GM23338 (cell line): Measurements from ENCODE around the gene OR2A12. TPM values are rescaled to one million over a fixed set of nuclear protein-coding genes. Genes with fewer than 3 reads are reported as not detected.

Experiments used
- ATAC-seq: fragments of 200-7000 bp; cut with Tn5 transposase; 3 replicates; pipeline ENCODE4 v1.9.1; 2020
- DNase-seq: peaks from one replicate; pipeline ENCODE4 v3.0.0-alpha.2; 2015; ENCODE audit warnings: low spot score
- H2AFZ ChIP-seq: fragments of 200-600 bp; sonication (generic); 2 replicates; pipeline ENCODE4 v1.8.0; 2016; ENCODE audit warnings: antibody characterized with exemption, mild to moderate bottlenecking, moderate library complexity
- H3F3A ChIP-seq: fragments of 200-600 bp; sonication (generic); replicated peaks from 2 replicates; pipeline ENCODE4 v1.8.0; 2017; ENCODE audit warnings: antibody characterized with exemption, mixed run types, low read depth
- H3K27ac ChIP-seq: fragments of 200-600 bp; sonication (generic); 2 replicates; pipeline ENCODE4 v1.6.1; 2016; ENCODE audit warnings: low read depth
- H3K27me3 ChIP-seq: fragments of 200-600 bp; sonication (generic); 2 replicates; pipeline ENCODE4 v1.8.0; 2016; ENCODE audit warnings: mild to moderate bottlenecking, mixed run types, moderate library complexity; ENCODE audit not compliant: insufficient read depth
- H3K36me3 ChIP-seq: fragments of 200-600 bp; sonication (generic); 2 replicates; pipeline ENCODE4 v1.8.0; 2016; ENCODE audit warnings: mild to moderate bottlenecking; ENCODE audit not compliant: insufficient read depth
- H3K4me1 ChIP-seq: fragments of 200-600 bp; sonication (generic); 2 replicates; pipeline ENCODE4 v1.8.0; 2016; ENCODE audit warnings: mild to moderate bottlenecking, moderate library complexity; ENCODE audit not compliant: insufficient read depth
- H3K4me2 ChIP-seq: fragments of 200-600 bp; sonication (generic); 2 replicates; pipeline ENCODE4 v1.7.1; 2017; ENCODE audit warnings: mixed run types
- H3K4me3 ChIP-seq: fragments of 200-600 bp; sonication (generic); 2 replicates; pipeline ENCODE4 v1.6.1; 2016; ENCODE audit warnings: mixed run types
- H3K79me2 ChIP-seq: fragments of 200-600 bp; sonication (generic); replicated peaks from 2 replicates; pipeline ENCODE4 v1.8.0; 2017; ENCODE audit warnings: mild to moderate bottlenecking; ENCODE audit not compliant: insufficient read depth
- H3K9me2 ChIP-seq: fragments of 200-600 bp; sonication (generic); 2 replicates; pipeline ENCODE4 v1.8.0; 2017; ENCODE audit not compliant: insufficient read depth
- H4K20me1 ChIP-seq: fragments of 200-600 bp; sonication (generic); replicated peaks from 2 replicates; pipeline ENCODE4 v1.8.0; 2017; ENCODE audit warnings: mild to moderate bottlenecking; ENCODE audit not compliant: insufficient read depth
- H3K27ac Mint-ChIP-seq: 2 replicates; pipeline ENCODE4 v1.8.0; 2020; ENCODE audit warnings: inconsistent platforms, mild to moderate bottlenecking, moderate library complexity, mixed read lengths
- H3K27me3 Mint-ChIP-seq: 3 replicates; pipeline ENCODE4 v1.8.0; 2022; ENCODE audit warnings: low read depth, mild to moderate bottlenecking, moderate library complexity, mixed read lengths, inconsistent platforms; ENCODE audit not compliant: insufficient read depth, poor library complexity
- H3K36me3 Mint-ChIP-seq: 3 replicates; pipeline ENCODE4 v1.8.0; 2021; ENCODE audit warnings: low read depth, mild to moderate bottlenecking, inconsistent platforms, moderate library complexity, mixed read lengths
- H3K4me1 Mint-ChIP-seq: 3 replicates; pipeline ENCODE4 v1.8.0; 2020; ENCODE audit warnings: mild to moderate bottlenecking, inconsistent platforms, mixed read lengths
- H3K4me3 Mint-ChIP-seq: 3 replicates; pipeline ENCODE4 v1.8.0; 2021; ENCODE audit warnings: moderate library complexity, mild to moderate bottlenecking, inconsistent platforms, mixed read lengths
- H3K9me3 Mint-ChIP-seq: 3 replicates; pipeline ENCODE4 v1.8.0; 2020; ENCODE audit warnings: moderate library complexity, mild to moderate bottlenecking, inconsistent platforms, mixed read lengths
- CREB1 ChIP-seq: fragments of 250-450 bp; sonication (Bioruptor Pico); IDR thresholded peaks from 2 replicates; pipeline ENCODE4 v1.5.0; 2020; ENCODE audit warnings: low read depth, mild to moderate bottlenecking, moderate library complexity
- CTCF ChIP-seq, 2 experiments: fragments of 200-600 bp in 1 of 2; sonication (generic) in 1 of 2; conservative IDR thresholded peaks; 2 replicates each; pipeline versions ENCODE4 v1.5.1 to v1.6.1; 2016 to 2017; ENCODE audit warnings: antibody characterized with exemption in 2 of 2, low read depth in 2 of 2, mild to moderate bottlenecking in 2 of 2, moderate library complexity in 1 of 2
- ETS1 ChIP-seq: IDR thresholded peaks from 2 replicates; pipeline ENCODE4 v1.6.1; 2016; ENCODE audit warnings: antibody characterized with exemption
- EZH2 ChIP-seq: fragments of 200-600 bp; sonication (generic); IDR thresholded peaks from one replicate; pipeline ENCODE4 v1.8.0; 2017; ENCODE audit warnings: antibody characterized with exemption, mild to moderate bottlenecking, low read depth; ENCODE audit not compliant: unreplicated experiment
- EZH2phosphoT487 ChIP-seq: fragments of 200-600 bp; sonication (generic); IDR thresholded peaks from one replicate; pipeline ENCODE4 v1.8.1; 2018; ENCODE audit warnings: antibody characterized with exemption; ENCODE audit not compliant: unreplicated experiment
- JUNB ChIP-seq: IDR thresholded peaks from one replicate; pipeline ENCODE4 v1.6.1; 2016; ENCODE audit warnings: antibody characterized with exemption; ENCODE audit not compliant: unreplicated experiment
- NANOG ChIP-seq: IDR thresholded peaks from 2 replicates; pipeline ENCODE4 v1.6.1; 2016; ENCODE audit warnings: antibody characterized with exemption, borderline replicate concordance
- POLR2AphosphoS5 ChIP-seq: IDR thresholded peaks from 2 replicates; pipeline ENCODE4 v1.6.1; 2016; ENCODE audit warnings: antibody characterized with exemption, low read depth
- REST ChIP-seq: IDR thresholded peaks from one replicate; pipeline ENCODE4 v1.6.1; 2018; ENCODE audit warnings: antibody characterized with exemption; ENCODE audit not compliant: unreplicated experiment
- STAT1 ChIP-seq: IDR thresholded peaks from one replicate; pipeline ENCODE4 v1.6.1; 2016; ENCODE audit warnings: antibody characterized with exemption; ENCODE audit not compliant: unreplicated experiment
- ZNF114 ChIP-seq: fragments of 250-450 bp; sonication (Bioruptor Pico); IDR thresholded peaks from 2 replicates; pipeline ENCODE4 v1.5.0; 2020; ENCODE audit warnings: mild to moderate bottlenecking, moderate library complexity
- ZNF331 ChIP-seq: fragments of 250-450 bp; sonication (Bioruptor Pico); IDR thresholded peaks from 2 replicates; pipeline ENCODE4 v1.5.0; 2020; ENCODE audit warnings: low read depth, mild to moderate bottlenecking, moderate library complexity
- ZNF462 ChIP-seq: fragments of 250-450 bp; sonication (Bioruptor Pico); IDR thresholded peaks from 2 replicates; pipeline ENCODE4 v1.5.0; 2020; ENCODE audit warnings: mild to moderate bottlenecking, moderate library complexity
- polyA plus RNA-seq: library from polyadenylated mRNA; unstranded; fragments of >200 nt; fragmentation: Nextera tagmentation; extraction: Ambion mirVana; gene quantifications from 2 replicates; pipeline ENCODE4 v1.2.1, GENCODE V29; 2016
- total RNA-seq: library from RNA; depleted of rRNA; stranded (reverse); fragments of >200 nt; shearing (Covaris generic); gene quantifications from 2 replicates; pipeline ENCODE4 v1.2.3, GENCODE V29; 2014

OR2A12 gene
- total and polyA plus RNA-seq, 2 experiments from 2014 or later, result not detected

DNA sequence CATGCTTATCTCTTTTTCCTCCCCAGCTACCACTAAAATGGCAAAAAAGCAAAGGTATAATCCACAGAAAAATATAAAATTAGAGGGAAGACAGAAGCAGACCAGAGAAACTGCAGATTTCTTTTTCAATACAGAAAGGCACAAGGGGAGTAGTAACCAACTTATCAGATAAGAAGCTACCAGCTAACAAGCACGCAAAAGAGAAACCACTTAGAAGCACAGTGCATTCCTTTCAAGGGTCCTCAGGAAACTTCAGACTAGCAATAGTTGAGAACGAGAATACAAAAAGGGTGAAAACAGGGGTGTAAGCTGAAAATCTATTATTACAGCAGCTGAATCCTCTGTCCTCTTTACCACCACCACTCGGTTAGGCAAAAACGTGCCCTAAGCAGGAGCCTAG lies 47.2 kb upstream of the OR2A12 start:
- Mint-ChIP-seq H3K9me3 (no peaks in the 10 kb centered on the region), H3K27ac (no peak overlapping the region), H3K4me1 (peaks cover 3% of the 10 kb centered on the region; the same call in 2 of the 3 replicates), H3K36me3 (no peaks in the 10 kb centered on the region), H3K4me3 (no peak overlapping the region), H3K27me3 (no peaks in the 10 kb centered on the region)
- H3K27me3 ChIP-seq, result no peaks in the 10 kb centered on the region
- no peaks in the 10 kb centered on the region for H3K79me2 ChIP-seq
- H3K27ac ChIP-seq, result no peak overlapping the region
- DNase-seq (no peak), ATAC-seq (no peak)
- H3F3A ChIP-seq, result no peaks in the 10 kb centered on the region
- no peak overlapping the region for H3K4me3 ChIP-seq
- TF ChIP-seq CTCF (conservative IDR thresholded peaks at IDR 0.05; ENCODE audit: low read depth in 2 of 2), result no peak
- TF ChIP-seq ZNF331 (CRISPR knock-in tag), result no peak
- no peak for TF ChIP-seq NANOG
- TF ChIP-seq EZH2, result no peak
- TF ChIP-seq ZNF462 (CRISPR knock-in tag), result no peak
- TF ChIP-seq EZH2phosphoT487, result no peak
- TF ChIP-seq JUNB, result no peak
- TF ChIP-seq CREB1 (CRISPR knock-in tag), result no peak
- TF ChIP-seq ETS1, result no peak
- TF ChIP-seq REST, result no peak
- TF ChIP-seq STAT1, result no peak
- TF ChIP-seq POLR2AphosphoS5, result no peak
- TF ChIP-seq ZNF114, result no peak
- H3K4me1 ChIP-seq, result no peaks in the 10 kb centered on the region
- H4K20me1 ChIP-seq, result no peaks in the 10 kb centered on the region
- no peak overlapping the region for H3K4me2 ChIP-seq
- H3K36me3 ChIP-seq, result no peaks in the 10 kb centered on the region
- 0 out of 2 replicates have a peak overlapping the region, but pooled peaks have one; percentile 53 for H2AFZ ChIP-seq
- H3K9me2 ChIP-seq, result peaks cover 9% of the 10 kb centered on the region
